ENCODE results near the gene GCHFR. TPM values are rescaled to one million over a fixed set of nuclear protein-coding genes. Genes with fewer than 3 reads are reported as not detected.

GCHFR gene
- total and polyA plus RNA-seq, 2 experiments from 2014 or later, result 97.2 to 213 TPM

DNA sequence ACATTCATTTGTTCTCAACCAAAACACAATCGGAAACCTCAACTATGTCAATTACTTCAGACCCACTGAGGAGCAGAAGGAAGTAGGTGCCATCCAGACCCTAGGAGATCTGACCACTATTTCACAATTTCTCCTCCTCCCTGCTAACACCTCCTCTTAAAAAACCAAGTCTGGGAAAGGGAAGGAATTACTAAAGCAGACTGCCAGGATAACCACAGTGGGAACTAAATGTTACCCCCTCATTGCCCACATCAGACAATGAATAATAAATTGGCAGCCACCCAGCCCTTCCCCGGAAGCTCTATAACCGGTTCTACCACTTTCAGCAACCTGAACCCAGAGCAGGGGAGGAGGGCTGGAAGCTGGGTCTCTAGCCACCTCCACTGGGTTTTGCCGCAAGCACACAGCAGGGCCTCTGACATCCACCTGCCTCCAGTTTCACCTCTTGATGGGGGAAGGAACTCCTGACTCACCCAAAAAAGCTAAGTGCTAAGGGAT, 23.5 kb downstream of the GCHFR start:
- Histone ChIP-seq H4K20me1 (ENCODE audit: insufficient read depth, poor library complexity, severe bottlenecking) (no peaks in the 10 kb centered on the region), H3K79me2 (peaks cover 49% of the 10 kb centered on the region), H3K4me3 (no peak overlapping the region), H3K4me2 (peak overlapping the region; percentile 12), H3K27me3 (no peaks in the 10 kb centered on the region), H3K27ac (peak overlapping the region; percentile 83), H3K9me2 (replicated peaks; ENCODE audit: insufficient read depth) (no peaks in the 10 kb centered on the region), H3K36me3 (replicated peaks; ENCODE audit: insufficient read depth, low read depth) (no peaks in the 10 kb centered on the region), H3K9me3 (ENCODE audit: low read depth) (no peaks in the 10 kb centered on the region), H3K4me1 (ENCODE audit: insufficient read depth) (peaks cover 16% of the 10 kb centered on the region), H2AFZ (no peak overlapping the region)
- peak; percentile 64 for DNase-seq (ENCODE audit: low spot score)
- TF ChIP-seq, protein P1, sequence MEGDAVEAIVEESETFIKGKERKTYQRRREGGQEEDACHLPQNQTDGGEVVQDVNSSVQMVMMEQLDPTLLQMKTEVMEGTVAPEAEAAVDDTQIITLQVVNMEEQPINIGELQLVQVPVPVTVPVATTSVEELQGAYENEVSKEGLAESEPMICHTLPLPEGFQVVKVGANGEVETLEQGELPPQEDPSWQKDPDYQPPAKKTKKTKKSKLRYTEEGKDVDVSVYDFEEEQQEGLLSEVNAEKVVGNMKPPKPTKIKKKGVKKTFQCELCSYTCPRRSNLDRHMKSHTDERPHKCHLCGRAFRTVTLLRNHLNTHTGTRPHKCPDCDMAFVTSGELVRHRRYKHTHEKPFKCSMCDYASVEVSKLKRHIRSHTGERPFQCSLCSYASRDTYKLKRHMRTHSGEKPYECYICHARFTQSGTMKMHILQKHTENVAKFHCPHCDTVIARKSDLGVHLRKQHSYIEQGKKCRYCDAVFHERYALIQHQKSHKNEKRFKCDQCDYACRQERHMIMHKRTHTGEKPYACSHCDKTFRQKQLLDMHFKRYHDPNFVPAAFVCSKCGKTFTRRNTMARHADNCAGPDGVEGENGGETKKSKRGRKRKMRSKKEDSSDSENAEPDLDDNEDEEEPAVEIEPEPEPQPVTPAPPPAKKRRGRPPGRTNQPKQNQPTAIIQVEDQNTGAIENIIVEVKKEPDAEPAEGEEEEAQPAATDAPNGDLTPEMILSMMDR (IDR thresholded peaks at IDR 0.05; ENCODE audit: poor library complexity), result no peak
- TF ChIP-seq EZH2 (IDR thresholded peaks at IDR 0.05; ENCODE audit: borderline replicate concordance) (no peak), EZH2phosphoT487 (IDR thresholded peaks at IDR 0.05; ENCODE audit: low read depth, severe bottlenecking, unreplicated experiment) (no peak)
- 35% methylated on average over 4 of the region's 4 CpGs for WGBS (ENCODE audit: low lambda C conversion rate, missing lambda C conversion rate)

DNA sequence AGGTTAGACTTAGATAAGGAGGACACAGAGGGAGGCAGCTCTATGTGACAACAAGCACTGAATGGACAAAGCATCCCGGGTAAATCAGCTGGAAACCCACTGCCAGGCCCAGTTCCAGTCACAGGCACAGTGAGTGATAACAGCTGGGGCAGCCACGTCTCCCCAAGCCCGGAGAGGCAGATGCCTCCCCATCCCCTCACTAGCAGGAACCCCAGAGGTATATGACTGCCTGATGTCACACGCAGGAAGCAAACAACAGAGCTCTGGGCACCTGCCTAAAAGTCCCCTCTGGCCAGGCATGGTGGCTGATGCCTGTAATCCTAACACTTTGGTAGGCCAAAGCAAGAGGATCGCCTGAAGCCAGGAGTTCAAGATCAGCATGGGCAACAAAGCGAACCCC, 24.1 kb downstream of the GCHFR start:
- no peak for DNase-seq (ENCODE audit: low spot score)
- no peaks in the 10 kb centered on the region for H3K9me3 ChIP-seq (ENCODE audit: low read depth)
- H3K79me2 ChIP-seq, result peaks cover 47% of the 10 kb centered on the region
- no peak overlapping the region for H2AFZ ChIP-seq
- H3K4me1 ChIP-seq (ENCODE audit: insufficient read depth), result peaks cover 17% of the 10 kb centered on the region
- no peak overlapping the region for H3K4me3 ChIP-seq
- WGBS (ENCODE audit: low lambda C conversion rate, missing lambda C conversion rate), result 73% methylated on average over 6 of the region's 6 CpGs
- TF ChIP-seq EZH2phosphoT487 (IDR thresholded peaks at IDR 0.05; ENCODE audit: low read depth, severe bottlenecking, unreplicated experiment) (no peak), EZH2 (IDR thresholded peaks at IDR 0.05; ENCODE audit: borderline replicate concordance) (no peak)
- TF ChIP-seq, protein P1 (IDR thresholded peaks at IDR 0.05; ENCODE audit: poor library complexity), result no peak
- H3K27me3 ChIP-seq, result no peaks in the 10 kb centered on the region
- H3K27ac ChIP-seq, result peak overlapping the region; percentile 83
- peak overlapping the region; percentile 12 for H3K4me2 ChIP-seq
- no peaks in the 10 kb centered on the region for H3K36me3 ChIP-seq (replicated peaks; ENCODE audit: insufficient read depth, low read depth)
- H3K9me2 ChIP-seq (replicated peaks; ENCODE audit: insufficient read depth), result no peaks in the 10 kb centered on the region
- no peaks in the 10 kb centered on the region for H4K20me1 ChIP-seq (ENCODE audit: insufficient read depth, poor library complexity, severe bottlenecking)

DNA sequence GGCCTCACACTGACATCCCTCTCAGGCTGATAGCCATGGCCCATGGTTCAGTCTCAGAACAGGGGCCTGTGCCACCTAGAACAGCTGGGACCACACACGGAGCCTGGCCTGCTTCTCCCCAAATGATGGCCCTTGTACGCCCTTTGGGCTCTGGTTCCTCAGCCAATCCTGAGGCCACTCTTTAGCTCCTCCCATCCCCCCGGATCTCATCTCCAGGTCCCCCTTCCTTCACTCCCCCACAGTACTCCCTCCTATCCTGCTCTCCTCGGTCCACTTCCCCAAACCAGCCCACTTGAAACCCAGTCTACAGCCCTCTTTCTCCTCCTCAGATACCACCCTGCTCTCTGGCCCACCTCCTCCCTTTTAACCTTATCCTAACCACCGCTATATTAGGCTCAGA, 25.3 kb downstream of the GCHFR start:
- Histone ChIP-seq H3K36me3 (replicated peaks; ENCODE audit: insufficient read depth, low read depth) (no peaks in the 10 kb centered on the region), H3K4me3 (no peak overlapping the region), H3K27ac (no peak overlapping the region), H3K9me3 (ENCODE audit: low read depth) (no peaks in the 10 kb centered on the region), H3K4me1 (ENCODE audit: insufficient read depth) (peaks cover 22% of the 10 kb centered on the region), H2AFZ (no peak overlapping the region), H3K79me2 (peaks cover 45% of the 10 kb centered on the region), H3K9me2 (replicated peaks; ENCODE audit: insufficient read depth) (no peaks in the 10 kb centered on the region), H3K4me2 (no peak overlapping the region), H3K27me3 (no peaks in the 10 kb centered on the region), H4K20me1 (ENCODE audit: insufficient read depth, poor library complexity, severe bottlenecking) (no peaks in the 10 kb centered on the region)
- no peak for DNase-seq (ENCODE audit: low spot score)
- 83% methylated on average over 4 of the region's 5 CpGs for WGBS (ENCODE audit: low lambda C conversion rate, missing lambda C conversion rate)
- no peak for TF ChIP-seq EZH2 (IDR thresholded peaks at IDR 0.05; ENCODE audit: borderline replicate concordance)
- TF ChIP-seq, protein P1 (IDR thresholded peaks at IDR 0.05; ENCODE audit: poor library complexity), result no peak
- no peak for TF ChIP-seq EZH2phosphoT487 (IDR thresholded peaks at IDR 0.05; ENCODE audit: low read depth, severe bottlenecking, unreplicated experiment)

All from hepatocyte (in vitro differentiated cells).